HepG2 (cell line): ENCODE measurements around the gene AOX1. TPM values are rescaled to one million over a fixed set of nuclear protein-coding genes. Genes with fewer than 3 reads are reported as not detected.

Source experiments
- CBFB ChIP-seq: sonication (generic); formaldehyde crosslinking; IDR thresholded peaks from 2 replicates; pipeline ENCODE4 v1.4.0; 2020; ENCODE audit warnings: missing genetic modification reagents
- FOXP1 ChIP-seq, 2 experiments: fragments of 450-650 bp in 1 of 2; IDR thresholded peaks; 2 replicates each; pipeline ENCODE4 v1.6.1; 2017 to 2018; ENCODE audit warnings: antibody characterized with exemption in 1 of 2
- GABPB1 ChIP-seq: IDR thresholded peaks from 2 replicates; pipeline ENCODE4 v1.6.1; 2016; ENCODE audit warnings: mild to moderate bottlenecking, missing genetic modification reagents, moderate library complexity, missing compliant biosample characterization
- IRF2 ChIP-seq: IDR thresholded peaks from 2 replicates; pipeline ENCODE4 v1.6.1; 2018; ENCODE audit warnings: missing genetic modification reagents, missing compliant biosample characterization
- IRX3 ChIP-seq: sonication (generic); formaldehyde crosslinking; IDR thresholded peaks from 2 replicates; pipeline ENCODE4 v1.8.1; 2023; ENCODE audit warnings: mild to moderate bottlenecking, low read depth, missing genetic modification reagents, borderline replicate concordance
- ISX ChIP-seq: sonication (generic); formaldehyde crosslinking; conservative IDR thresholded peaks from 2 replicates; pipeline ENCODE4 v1.5.0; 2020; ENCODE audit warnings: missing genetic modification reagents
- MAZ ChIP-seq, 2 experiments: sonication (generic) in 1 of 2; formaldehyde crosslinking in 1 of 2; IDR thresholded peaks; 2 replicates each; pipeline versions ENCODE4 v1.5.0 to v1.6.1; 2012 to 2020; ENCODE audit warnings: low read depth in 2 of 2, mild to moderate bottlenecking in 2 of 2, borderline replicate concordance in 1 of 2, improper control_type of control experiment in 1 of 2, low read length in 1 of 2, missing genetic modification reagents in 1 of 2, moderate library complexity in 1 of 2
- MTA1 ChIP-seq: sonication (generic); formaldehyde crosslinking; IDR thresholded peaks from 2 replicates; pipeline ENCODE4 v1.4.0; 2020; ENCODE audit warnings: missing genetic modification reagents, mild to moderate bottlenecking, borderline replicate concordance
- PAX8 ChIP-seq: sonication (generic); formaldehyde crosslinking; IDR thresholded peaks from 2 replicates; pipeline ENCODE4 v1.8.0; 2022; ENCODE audit warnings: mild to moderate bottlenecking, missing genetic modification reagents, borderline replicate concordance
- RCOR2 ChIP-seq: IDR thresholded peaks from 2 replicates; pipeline ENCODE4 v1.6.1; 2016; ENCODE audit warnings: missing biosample characterization, missing genetic modification reagents
- TCF12 ChIP-seq, 2 experiments: fragments of 450-650 bp in 1 of 2; sonication (generic) in 1 of 2; formaldehyde crosslinking in 1 of 2; IDR thresholded peaks; 2 replicates each; pipeline versions ENCODE4 v1.6.1 to v1.8.0; 2017 to 2022; ENCODE audit warnings: antibody characterized with exemption in 1 of 2, mild to moderate bottlenecking in 1 of 2, missing genetic modification reagents in 1 of 2, moderate library complexity in 1 of 2
- TOPORS ChIP-seq: sonication (generic); formaldehyde crosslinking; IDR thresholded peaks from 2 replicates; pipeline ENCODE4 v1.8.0; 2023; ENCODE audit warnings: mild to moderate bottlenecking, missing genetic modification reagents
- ZFY ChIP-seq: sonication (generic); formaldehyde crosslinking; IDR thresholded peaks from 2 replicates; pipeline ENCODE4 v1.4.0; 2020; ENCODE audit warnings: missing genetic modification reagents
- ZNF253 ChIP-seq: sonication (generic); formaldehyde crosslinking; IDR thresholded peaks from 2 replicates; pipeline ENCODE4 v1.8.0; 2022; ENCODE audit warnings: mild to moderate bottlenecking, missing genetic modification reagents, borderline replicate concordance
- ZNF292 ChIP-seq: sonication (generic); formaldehyde crosslinking; IDR thresholded peaks from 2 replicates; pipeline ENCODE4 v1.8.1; 2022; ENCODE audit warnings: mild to moderate bottlenecking, low read depth, missing genetic modification reagents, borderline replicate concordance
- ZNF382 ChIP-seq: sonication (generic); formaldehyde crosslinking; IDR thresholded peaks from 2 replicates; pipeline ENCODE4 v1.5.0; 2020; ENCODE audit warnings: missing genetic modification reagents, mild to moderate bottlenecking, borderline replicate concordance
- ZNF501 ChIP-seq: sonication (generic); formaldehyde crosslinking; IDR thresholded peaks from 2 replicates; pipeline ENCODE4 v1.5.1; 2020; ENCODE audit warnings: mild to moderate bottlenecking, moderate library complexity, missing genetic modification reagents
- ZNF780A ChIP-seq: sonication (generic); formaldehyde crosslinking; IDR thresholded peaks from 2 replicates; pipeline ENCODE4 v1.8.0; 2022; ENCODE audit warnings: mild to moderate bottlenecking, missing genetic modification reagents, moderate library complexity
- polyA plus RNA-seq, 8 experiments: library from polyadenylated mRNA; depleted of rRNA in 3 of 8; stranded (reverse) in 7 of 8; unstranded in 1 of 8; fragments of >200 nt; fragmentation: Illumina TruSeq in 4 of 8; extraction: Trizol in 4 of 8; gene quantifications; 2 replicates each; pipeline versions ENCODE4 v1.2.1 to v1.2.3, GENCODE V29; 2011 to 2016; ENCODE audit warnings: low read depth in 4 of 8, missing spikeins in 1 of 8, mixed read lengths in 1 of 8; ENCODE audit not compliant: insufficient read depth in 1 of 8
- total RNA-seq, 5 experiments: library from RNA; depleted of rRNA; stranded (reverse); fragments of >200 nt; fragmentation: Illumina TruSeq; extraction: Trizol; gene quantifications; 2 replicates each; pipeline ENCODE4 v1.2.3, GENCODE V29; 2016; ENCODE audit warnings: low read depth in 1 of 5
- TF ChIP-seq, protein P1 (sequence below): sonication (generic); formaldehyde crosslinking; IDR thresholded peaks from 2 replicates; pipeline ENCODE4 v1.5.0; 2020; ENCODE audit warnings: missing genetic modification reagents
- TF ChIP-seq, protein P2 (sequence below), 2 experiments: sonication (generic) in 1 of 2; formaldehyde crosslinking in 1 of 2; IDR thresholded peaks; 2 replicates each; pipeline versions ENCODE4 v1.4.0 to v1.6.1; 2016 to 2020; ENCODE audit warnings: borderline replicate concordance in 1 of 2, low read depth in 1 of 2, mild to moderate bottlenecking in 1 of 2, missing genetic modification reagents in 1 of 2
- TF ChIP-seq, protein P3 (sequence below): sonication (generic); formaldehyde crosslinking; IDR thresholded peaks from 2 replicates; pipeline ENCODE4 v1.4.0; 2020; ENCODE audit warnings: missing genetic modification reagents, mild to moderate bottlenecking, borderline replicate concordance

AOX1 gene
- total and polyA plus RNA-seq, 2 of the 13 experiments (the other 11 are each of a cell fraction or from before 2014, with no cell fraction given) = 9.2 to 18.0 TPM

DNA sequence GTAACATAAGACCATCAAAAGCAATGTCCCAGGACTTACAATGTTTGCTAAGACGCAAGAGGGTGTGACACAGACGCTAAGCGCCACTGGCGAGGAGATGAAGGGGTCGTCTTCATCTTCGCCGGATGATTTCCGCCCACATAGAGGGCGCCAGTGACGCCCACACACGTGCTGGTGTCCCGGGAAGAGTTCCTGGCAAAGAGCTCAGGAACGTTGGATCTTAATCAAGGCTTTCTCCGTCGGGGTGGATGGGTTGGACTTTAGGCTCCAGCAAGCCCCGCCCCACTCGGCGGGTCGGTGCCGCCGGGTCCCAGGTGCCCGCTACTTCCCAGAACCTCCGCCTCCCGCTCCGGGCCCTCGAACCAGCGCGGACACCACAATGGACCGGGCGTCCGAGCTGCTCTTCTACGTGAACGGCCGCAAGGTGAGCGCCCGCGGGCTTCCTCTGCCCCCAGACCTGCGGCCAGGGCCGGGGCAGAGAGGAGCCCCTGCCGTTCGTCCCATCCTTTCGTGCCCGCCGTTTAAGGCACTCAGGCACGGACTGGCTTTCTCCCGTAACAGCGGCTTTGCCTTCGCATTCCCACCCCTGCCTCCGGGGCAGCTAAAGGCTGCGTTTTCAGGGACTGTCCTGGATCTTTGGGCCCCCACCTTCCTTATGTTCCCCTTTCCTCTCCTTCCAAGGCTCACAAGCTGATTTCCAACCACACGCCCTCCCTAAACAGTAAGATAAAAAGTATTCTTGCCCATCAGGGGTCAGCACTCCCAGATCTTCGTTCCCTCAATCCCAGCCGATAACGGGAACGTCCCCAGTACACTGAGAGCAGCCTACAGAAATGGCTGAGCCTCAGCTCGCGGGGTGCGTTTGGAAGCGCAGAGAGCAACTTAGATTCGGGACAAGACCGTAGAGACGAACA lies at the start of gene AOX1 (continued):
- TF ChIP-seq, protein P1, sequence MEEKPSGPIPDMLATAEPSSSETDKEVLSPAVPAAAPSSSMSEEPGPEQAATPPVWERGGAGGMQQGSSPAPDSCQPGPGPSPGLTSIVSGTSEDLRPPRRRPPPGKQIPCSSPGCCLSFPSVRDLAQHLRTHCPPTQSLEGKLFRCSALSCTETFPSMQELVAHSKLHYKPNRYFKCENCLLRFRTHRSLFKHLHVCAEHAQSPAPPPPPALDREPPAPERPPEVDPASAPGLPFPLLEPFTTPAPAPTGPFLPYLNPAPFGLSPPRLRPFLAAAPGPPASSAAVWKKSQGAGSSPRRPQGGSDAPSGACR = no peak
- TF ChIP-seq MTA1 (CRISPR knock-in tag) (peak; percentile 93; the same call in 1 of the 2 replicates), ZNF292 (CRISPR knock-in tag) (peak; percentile 77), ZNF382 (CRISPR knock-in tag) (no peak), MAZ (IDR thresholded peaks at IDR 0.05; ENCODE audit: borderline replicate concordance, low read depth, low read length) (no peak), MAZ (CRISPR knock-in tag; IDR thresholded peaks at IDR 0.05; ENCODE audit: low read depth) (peak; percentile 74), CBFB (CRISPR knock-in tag) (0 out of 2 replicates have a peak, but pooled peaks have one; percentile 32), ZNF501 (CRISPR knock-in tag) (peak; percentile 84), PAX8 (CRISPR knock-in tag) (peak; percentile 82; the same call in 1 of the 2 replicates), TOPORS (CRISPR knock-in tag) (no peak), IRX3 (CRISPR knock-in tag) (no peak), ZFY (CRISPR knock-in tag) (peak; percentile 65), ZNF253 (CRISPR knock-in tag) (peak; percentile 14; the same call in 1 of the 2 replicates), ISX (0 out of 2 replicates have a peak, but pooled peaks have one; percentile 57), ZNF780A (no peak), IRF2 (CRISPR knock-in tag) (peak; percentile 82), RCOR2 (no peak), GABPB1 (CRISPR knock-in tag) (peak; percentile 79), FOXP1 (IDR thresholded peaks at IDR 0.05) (no peak), FOXP1 (CRISPR knock-in tag; IDR thresholded peaks at IDR 0.05) (peak; percentile 16; the same call in 1 of the 2 replicates), TCF12 (IDR thresholded peaks at IDR 0.05) (no peak), TCF12 (CRISPR knock-in tag; IDR thresholded peaks at IDR 0.05) (peak; percentile 53; the same call in 1 of the 2 replicates)
- TF ChIP-seq, protein P2, sequence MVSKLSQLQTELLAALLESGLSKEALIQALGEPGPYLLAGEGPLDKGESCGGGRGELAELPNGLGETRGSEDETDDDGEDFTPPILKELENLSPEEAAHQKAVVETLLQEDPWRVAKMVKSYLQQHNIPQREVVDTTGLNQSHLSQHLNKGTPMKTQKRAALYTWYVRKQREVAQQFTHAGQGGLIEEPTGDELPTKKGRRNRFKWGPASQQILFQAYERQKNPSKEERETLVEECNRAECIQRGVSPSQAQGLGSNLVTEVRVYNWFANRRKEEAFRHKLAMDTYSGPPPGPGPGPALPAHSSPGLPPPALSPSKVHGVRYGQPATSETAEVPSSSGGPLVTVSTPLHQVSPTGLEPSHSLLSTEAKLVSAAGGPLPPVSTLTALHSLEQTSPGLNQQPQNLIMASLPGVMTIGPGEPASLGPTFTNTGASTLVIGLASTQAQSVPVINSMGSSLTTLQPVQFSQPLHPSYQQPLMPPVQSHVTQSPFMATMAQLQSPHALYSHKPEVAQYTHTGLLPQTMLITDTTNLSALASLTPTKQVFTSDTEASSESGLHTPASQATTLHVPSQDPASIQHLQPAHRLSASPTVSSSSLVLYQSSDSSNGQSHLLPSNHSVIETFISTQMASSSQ (IDR thresholded peaks at IDR 0.05; ENCODE audit: low read depth) = no peak
- TF ChIP-seq, protein P2 (CRISPR knock-in tag; IDR thresholded peaks at IDR 0.05; ENCODE audit: borderline replicate concordance) = peak; percentile 73
- TF ChIP-seq, protein P3, sequence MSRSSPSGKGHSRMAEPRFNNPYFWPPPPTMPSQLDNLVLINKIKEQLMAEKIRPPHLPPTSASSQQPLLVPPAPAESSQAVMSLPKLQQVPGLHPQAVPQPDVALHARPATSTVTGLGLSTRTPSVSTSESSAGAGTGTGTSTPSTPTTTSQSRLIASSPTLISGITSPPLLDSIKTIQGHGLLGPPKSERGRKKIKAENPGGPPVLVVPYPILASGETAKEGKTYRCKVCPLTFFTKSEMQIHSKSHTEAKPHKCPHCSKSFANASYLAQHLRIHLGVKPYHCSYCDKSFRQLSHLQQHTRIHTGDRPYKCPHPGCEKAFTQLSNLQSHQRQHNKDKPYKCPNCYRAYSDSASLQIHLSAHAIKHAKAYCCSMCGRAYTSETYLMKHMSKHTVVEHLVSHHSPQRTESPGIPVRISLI = 0 out of 2 replicates have a peak, but pooled peaks have one; percentile 18
